GM21528 (cell line): ENCODE results near the gene RNMT.
A peak's percentile ranks its signal among the peaks of the same experiment; 100 is the strongest.

Experiments
- ATAC-seq: cut with Tn5 transposase; IDR thresholded peaks from one replicate; pipeline ENCODE4 v1.9.1; 2021; ENCODE audit warnings: mild to moderate bottlenecking, moderate library complexity; ENCODE audit not compliant: unreplicated experiment, low FRiP score

RNMT gene

GRCh38 chr18:13809531-13810255 is 83.2 kb downstream of the RNMT start:
- ATAC-seq, result no peak

- no peak for ATAC-seq
Measured at GRCh38 chr18:13810950-13811485, 84.5 kb downstream of the RNMT start.

- ATAC-seq, result no peak
Measured at GRCh38 chr18:13811993-13812392, 85.5 kb downstream of the RNMT start.

- peak; percentile 81 for ATAC-seq
Measured at GRCh38 chr18:13813271-13813849, 86.9 kb downstream of the RNMT start.
